WI38 (cell line): ENCODE data around the gene PIWIL1.

Experiments
- H3K4me3 ChIP-seq: 2 replicates; pipeline ENCODE4 v1.5.1; 2011; ENCODE audit warnings: low read depth, mild to moderate bottlenecking, control low read depth, low read length
- TF ChIP-seq, protein P1 (sequence below): IDR thresholded peaks from 2 replicates; pipeline ENCODE4 v1.5.1; 2012; ENCODE audit warnings: low read depth, mild to moderate bottlenecking, control low read depth, low read length

PIWIL1 gene

DNA sequence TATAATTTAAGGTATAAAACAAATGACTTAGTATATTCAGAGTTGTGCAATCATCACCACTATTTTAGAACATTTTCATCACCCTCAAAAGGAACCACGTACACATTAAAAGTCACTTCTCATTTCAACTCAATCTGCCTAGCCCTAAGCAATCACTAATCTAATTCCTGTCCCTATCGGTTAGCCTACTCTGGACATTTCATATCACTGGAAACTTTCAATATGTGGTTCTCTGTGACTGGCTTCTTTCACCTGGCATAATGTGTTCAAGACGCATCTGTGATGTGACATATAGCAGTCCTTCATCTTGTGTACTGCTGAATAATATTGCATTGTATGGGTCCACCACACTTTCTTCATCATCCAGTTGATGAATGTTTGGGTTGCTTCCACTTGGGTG lies 15.4 kb upstream of the PIWIL1 start:
- no peak overlapping the region for H3K4me3 ChIP-seq
- TF ChIP-seq, protein P1, sequence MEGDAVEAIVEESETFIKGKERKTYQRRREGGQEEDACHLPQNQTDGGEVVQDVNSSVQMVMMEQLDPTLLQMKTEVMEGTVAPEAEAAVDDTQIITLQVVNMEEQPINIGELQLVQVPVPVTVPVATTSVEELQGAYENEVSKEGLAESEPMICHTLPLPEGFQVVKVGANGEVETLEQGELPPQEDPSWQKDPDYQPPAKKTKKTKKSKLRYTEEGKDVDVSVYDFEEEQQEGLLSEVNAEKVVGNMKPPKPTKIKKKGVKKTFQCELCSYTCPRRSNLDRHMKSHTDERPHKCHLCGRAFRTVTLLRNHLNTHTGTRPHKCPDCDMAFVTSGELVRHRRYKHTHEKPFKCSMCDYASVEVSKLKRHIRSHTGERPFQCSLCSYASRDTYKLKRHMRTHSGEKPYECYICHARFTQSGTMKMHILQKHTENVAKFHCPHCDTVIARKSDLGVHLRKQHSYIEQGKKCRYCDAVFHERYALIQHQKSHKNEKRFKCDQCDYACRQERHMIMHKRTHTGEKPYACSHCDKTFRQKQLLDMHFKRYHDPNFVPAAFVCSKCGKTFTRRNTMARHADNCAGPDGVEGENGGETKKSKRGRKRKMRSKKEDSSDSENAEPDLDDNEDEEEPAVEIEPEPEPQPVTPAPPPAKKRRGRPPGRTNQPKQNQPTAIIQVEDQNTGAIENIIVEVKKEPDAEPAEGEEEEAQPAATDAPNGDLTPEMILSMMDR: no peak

DNA sequence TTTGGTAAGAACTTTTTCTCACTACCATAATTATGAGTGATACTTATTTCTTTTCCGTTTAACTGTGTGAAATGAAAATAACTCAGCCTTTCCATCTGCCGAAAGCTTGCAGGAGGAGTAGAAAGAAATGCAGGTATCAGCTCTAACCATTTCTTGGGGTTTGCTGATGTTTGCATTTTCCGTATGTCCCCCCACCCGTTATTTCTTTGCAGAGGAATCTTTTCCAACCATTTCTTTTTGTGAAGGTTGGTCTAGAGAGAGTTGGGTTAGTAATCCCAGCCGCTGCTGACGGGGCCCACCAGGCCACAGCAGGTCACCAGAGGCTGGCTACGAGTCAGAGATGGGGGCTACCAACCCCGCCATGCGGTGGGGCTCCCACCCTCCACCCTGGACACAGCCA lies 7.0 kb upstream of the PIWIL1 start:
- H3K4me3 ChIP-seq: no peak overlapping the region
- TF ChIP-seq, protein P1: no peak

DNA sequence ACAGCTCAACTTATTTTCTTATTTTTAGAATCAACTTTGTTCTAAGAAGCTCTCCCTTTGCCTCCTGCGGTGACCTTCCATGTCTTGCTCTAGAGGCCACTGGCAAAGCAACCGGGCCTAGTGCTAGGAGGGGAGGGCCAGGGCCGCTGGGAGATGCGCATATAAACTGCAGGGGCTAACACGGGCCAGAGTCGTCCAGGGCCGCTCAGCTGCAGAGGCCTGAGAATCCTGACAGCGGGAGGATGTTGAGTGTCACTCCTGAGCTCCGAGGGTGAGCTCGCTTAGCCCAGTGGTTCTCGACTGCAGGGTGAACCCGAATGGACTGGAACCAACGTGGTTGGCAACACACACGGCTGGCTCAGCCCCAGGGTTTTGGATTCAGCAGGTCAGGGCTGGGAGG lies 6.5 kb upstream of the PIWIL1 start:
- TF ChIP-seq, protein P1: no peak
- H3K4me3 ChIP-seq: no peak overlapping the region

DNA sequence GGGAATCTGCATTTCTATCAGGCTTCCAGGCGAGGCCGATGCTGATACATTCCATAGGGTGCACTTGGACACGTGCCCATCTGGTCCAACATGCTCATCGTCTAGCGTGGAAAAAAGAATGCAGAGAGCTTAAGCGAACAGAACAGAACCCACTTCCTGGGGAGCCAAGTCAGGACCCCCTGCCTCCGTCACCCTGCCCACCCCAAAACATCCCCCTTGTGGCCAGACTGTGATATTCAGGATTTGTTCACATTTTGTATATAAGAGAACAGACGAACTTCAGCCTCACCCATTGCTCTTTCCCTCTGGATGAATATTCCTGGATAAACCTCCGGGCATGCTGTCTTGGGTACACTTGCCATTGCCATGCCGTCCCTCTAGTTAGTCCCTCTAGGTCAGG lies 4.3 kb upstream of the PIWIL1 start:
- TF ChIP-seq, protein P1: no peak
- no peak overlapping the region for H3K4me3 ChIP-seq

DNA sequence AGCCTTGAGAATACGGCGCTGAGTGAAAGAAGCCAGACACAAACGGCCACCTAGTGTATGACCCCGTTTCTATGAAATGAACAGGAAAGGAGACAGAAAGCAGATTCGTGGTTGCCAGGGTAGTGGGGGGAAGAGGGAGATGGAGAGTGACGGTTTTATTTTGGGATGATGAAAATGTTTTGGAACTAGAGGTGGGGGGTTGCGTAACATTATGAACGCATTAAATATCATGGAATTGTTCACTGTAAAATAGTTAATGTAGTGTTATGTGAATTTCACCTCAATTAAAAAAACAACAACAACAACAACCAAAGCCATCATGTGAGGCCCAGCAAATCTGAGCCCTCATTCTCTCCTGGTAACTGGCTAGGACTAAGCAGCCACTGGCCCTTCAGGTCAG lies 3.3 kb upstream of the PIWIL1 start:
- no peak overlapping the region for H3K4me3 ChIP-seq
- TF ChIP-seq, protein P1: no peak

DNA sequence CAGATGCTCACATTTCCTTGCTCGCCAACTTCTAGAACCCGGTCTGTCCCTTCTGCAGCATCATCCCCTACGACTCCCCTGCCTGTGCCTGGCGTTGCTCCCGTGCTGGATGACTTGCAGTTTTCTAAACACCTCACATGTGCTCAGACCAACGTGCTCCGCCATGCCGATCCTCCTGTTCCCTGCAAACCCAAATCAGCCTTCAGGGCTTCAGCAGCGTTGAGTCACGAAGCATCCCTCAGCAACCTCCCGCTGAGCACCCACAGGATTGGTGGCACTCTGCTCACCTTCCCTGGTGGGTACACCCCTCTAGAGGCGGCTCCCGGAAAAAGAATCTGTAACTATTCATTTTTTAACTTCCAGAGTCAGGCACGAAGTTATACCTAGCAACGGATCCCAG lies 2.8 kb upstream of the PIWIL1 start:
- TF ChIP-seq, protein P1: no peak
- H3K4me3 ChIP-seq: no peak overlapping the region

DNA sequence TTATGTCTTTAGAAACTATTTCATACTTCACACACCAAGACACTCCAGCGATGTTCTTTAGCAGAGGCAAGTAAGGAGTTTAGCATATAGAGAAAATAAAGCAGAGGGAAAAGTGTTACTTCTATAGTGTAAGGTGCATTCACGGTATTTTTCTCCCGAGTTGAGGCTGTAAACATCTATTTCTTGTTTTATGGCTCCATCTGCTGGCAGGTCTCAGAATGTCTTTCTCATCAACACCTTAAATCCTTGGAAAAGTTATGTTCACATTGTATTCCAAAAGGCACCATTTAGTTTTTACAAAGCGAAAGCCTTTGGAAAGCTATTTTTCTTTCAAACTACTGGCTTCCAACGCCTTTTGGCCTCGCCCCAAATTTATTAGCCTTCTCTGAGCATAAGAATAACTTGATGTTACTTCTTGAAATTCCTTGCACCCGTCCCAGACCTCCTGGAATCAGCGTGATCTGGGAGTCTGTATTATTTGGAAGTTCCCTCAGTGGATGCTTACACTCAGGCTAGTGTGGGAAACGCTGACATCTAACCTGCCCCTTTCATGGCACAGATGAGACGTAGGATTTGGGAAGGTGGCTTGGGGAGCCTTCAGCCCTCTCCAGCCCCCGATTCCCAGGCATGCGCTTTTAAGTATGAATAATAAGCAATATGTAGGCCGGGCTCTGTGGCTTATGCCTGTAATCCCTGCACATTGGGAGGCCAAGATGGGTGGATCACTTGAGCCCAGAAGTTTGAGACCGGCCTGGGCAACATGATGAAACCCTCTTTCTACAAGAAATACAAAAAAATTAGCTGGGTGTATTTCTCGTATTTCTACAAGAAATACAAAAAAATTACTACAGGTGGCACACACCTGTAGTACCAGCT lies 1.9 kb upstream of the PIWIL1 start:
- TF ChIP-seq, protein P1: no peak
- no peak overlapping the region for H3K4me3 ChIP-seq
